CD1c-positive myeloid dendritic cell (primary cell): Measurements from ENCODE around the gene HDAC8.
"Not testable (repeated sequence)": the region's sequence is repeated elsewhere in the genome, so short reads cannot be mapped to it uniquely, and the experiment has no call there.

Experiments used
- DNase-seq: peaks from one replicate; pipeline ENCODE4 v3.0.0-alpha.2; 2016; ENCODE audit errors: extremely low spot score

The HDAC8 gene

DNA sequence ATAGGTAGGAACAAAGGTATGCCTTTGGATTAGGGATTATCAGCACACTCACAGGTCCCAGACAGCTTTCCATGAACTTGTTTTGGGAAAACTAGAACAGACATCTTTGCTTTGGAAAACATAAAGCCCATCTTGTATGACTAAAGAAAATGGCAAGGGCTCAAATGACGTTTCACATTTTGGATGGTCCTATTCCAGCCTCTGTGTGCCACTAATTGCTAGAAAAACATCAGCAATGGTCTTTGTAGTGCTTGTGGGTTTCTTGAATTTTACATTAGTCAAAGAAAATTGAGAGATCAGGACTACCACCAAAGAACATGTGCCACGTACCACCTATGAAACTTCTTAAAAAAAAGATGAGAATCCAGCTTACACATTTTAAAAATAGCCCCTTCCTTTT is 111.4 kb downstream of the HDAC8 start:
- no peak for DNase-seq

DNA sequence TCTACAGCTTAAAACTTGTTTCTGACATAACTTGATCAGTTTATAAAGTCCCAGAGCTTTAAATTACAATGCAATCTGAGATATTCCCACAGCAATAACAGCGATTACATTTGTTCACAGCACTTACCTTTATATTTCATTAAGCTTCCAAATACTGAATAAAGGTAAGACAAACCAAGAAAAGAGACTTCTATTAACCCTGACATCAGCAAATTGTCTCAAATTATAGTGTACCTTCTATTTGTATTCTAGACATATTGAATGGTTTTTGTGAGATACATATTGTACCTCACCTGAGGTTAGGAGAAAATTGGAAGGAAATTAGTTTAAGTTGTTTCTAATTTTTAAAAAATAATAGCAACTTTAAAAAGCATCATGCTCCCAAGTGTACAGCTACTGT is 111.9 kb downstream of the HDAC8 start:
- DNase-seq, result no peak

DNA sequence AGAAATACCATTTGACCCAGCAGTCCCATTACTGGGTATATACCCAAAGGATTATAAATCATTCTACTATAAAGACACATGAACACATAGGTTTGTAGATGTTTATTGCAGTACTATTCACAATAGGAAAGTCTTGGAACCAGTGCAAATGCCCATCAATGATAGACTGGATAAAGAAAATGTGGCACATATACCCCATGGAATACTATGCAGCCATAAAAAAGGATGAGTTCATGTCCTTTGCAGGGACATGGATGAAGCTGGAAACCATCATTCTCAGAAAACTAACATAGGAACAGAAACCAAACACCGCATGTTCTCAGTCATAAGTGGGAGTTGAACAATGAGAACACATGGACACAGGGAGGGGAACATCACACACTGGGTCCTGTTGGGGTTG is 123.6 kb downstream of the HDAC8 start:
- DNase-seq, result not testable (repeated sequence)

GRCh38 chrX:72440764-72441163 is 131.9 kb downstream of the HDAC8 start:
- not testable (repeated sequence) for DNase-seq

- no peak for DNase-seq
Measured at GRCh38 chrX:72436010-72436409, 136.6 kb downstream of the HDAC8 start.

GRCh38 chrX:72430405-72430968 is 142.2 kb downstream of the HDAC8 start:
- DNase-seq, result no peak

- no peak for DNase-seq
Measured at GRCh38 chrX:72421797-72422196, 150.8 kb downstream of the HDAC8 start.

DNA sequence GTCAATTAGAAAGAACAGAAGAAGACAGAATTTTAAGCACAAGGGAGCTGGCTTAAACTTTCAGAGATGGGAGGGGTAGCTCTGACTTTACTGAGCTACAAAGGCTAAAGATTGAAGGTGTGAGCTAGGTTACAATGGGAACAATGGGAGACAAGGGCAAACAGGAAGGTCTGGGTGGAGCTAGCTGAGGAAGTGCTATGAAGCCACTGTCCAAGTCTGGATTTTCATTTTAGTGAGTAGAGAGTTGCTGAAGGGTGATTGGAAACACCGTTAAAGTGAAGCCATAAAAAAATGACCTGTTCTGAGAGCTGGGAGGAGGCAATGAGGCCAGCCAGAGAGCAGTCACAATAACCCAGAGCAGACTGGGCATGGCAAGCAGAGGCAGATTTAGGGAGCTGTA is 162.7 kb downstream of the HDAC8 start:
- DNase-seq, result no peak

GRCh38 chrX:72408885-72409284 is 163.8 kb downstream of the HDAC8 start:
- DNase-seq, result no peak

DNA sequence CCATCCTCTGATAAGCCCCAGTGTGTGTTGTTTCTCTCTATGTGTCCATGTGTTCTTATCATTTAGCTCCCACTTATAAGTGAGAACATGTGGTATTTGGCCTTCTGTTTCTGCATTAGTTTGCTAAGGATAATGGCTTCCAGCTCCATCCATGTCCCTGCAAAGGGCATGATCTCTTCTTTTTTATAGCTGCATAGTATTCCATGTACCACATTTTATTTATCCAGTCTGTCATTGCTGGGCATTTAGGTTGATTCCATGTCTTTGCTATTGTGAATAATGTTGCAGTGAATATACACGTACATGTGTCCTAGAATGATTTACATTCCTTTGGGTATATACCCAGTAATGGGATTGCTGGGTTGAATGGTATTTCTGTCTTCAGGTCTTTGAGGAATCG is 167.5 kb downstream of the HDAC8 start:
- not testable (repeated sequence) for DNase-seq

- DNase-seq, result no peak
Measured at GRCh38 chrX:72402614-72403013, 170.0 kb downstream of the HDAC8 start.

DNA sequence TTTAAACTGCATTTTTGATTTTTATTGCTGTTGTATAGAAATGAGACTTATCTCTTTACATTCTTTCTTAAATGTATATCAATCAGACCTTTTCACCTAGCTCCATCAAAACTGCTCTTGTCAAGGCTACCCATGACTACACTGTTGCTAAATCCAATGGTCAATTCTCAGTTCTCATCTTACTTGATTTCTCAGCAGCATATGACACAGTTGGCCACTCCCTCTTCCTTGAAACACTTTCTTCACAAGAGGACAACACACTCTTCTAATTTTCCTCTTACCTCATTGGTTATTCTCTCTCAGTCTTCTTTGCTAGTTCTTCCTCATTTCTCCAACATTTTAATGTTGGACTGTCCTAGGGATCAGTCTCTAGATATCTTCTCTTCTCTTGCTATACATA is 172.8 kb downstream of the HDAC8 start:
- DNase-seq, result no peak

GRCh38 chrX:72396117-72396516 is 176.5 kb downstream of the HDAC8 start:
- no peak for DNase-seq

DNA sequence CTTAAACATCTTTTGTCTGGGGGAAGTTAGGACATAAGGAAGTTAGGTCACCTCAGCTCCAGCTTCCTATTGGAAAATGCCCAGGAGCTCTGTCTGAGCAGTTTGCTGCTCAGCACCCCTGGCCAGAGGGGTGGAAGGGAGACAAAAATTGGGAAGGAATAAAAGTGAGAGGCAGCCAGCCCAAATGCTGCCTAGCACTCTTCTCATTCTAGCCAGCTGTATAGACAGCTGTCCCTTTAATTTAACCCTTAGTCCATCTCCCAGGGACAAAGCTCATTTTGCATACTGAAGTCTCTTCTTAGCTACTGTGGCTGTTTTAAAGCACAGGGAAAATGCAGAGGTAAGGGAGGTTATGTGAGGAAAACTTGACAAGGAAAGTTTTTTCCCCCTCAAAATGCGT is 177.4 kb downstream of the HDAC8 start:
- DNase-seq, result no peak

DNA sequence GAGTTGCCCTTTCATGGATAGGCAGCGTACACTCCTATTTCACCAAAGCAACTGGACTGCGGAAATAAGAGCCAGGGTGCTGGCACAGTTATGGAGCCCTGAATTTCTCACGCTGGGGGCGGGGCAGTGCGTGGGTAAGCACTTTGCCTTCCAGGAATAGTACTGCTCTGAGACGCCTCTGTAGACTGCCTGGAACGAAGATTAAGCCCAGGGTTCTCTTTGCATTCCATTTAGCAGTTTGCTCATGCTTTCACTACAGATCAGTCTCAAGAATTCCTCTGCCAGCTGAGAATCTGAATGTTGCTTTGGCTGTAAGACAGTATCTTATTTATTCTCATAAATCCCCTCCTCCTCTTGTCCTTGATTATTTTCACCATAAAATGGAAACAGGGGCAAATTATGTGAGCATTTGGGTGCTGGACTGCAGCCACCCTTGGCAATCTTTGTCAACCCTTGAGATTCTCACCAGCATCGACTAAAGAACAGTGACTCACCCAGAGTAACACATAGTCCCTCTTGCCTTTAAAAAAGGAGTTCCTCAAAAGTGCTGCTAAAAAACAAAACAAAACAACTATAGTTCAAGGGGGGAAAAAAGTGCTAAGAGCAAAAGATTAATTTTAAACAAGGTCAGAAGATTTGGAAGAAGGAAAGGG is 178.0 kb downstream of the HDAC8 start:
- DNase-seq, result peak; percentile 7

DNA sequence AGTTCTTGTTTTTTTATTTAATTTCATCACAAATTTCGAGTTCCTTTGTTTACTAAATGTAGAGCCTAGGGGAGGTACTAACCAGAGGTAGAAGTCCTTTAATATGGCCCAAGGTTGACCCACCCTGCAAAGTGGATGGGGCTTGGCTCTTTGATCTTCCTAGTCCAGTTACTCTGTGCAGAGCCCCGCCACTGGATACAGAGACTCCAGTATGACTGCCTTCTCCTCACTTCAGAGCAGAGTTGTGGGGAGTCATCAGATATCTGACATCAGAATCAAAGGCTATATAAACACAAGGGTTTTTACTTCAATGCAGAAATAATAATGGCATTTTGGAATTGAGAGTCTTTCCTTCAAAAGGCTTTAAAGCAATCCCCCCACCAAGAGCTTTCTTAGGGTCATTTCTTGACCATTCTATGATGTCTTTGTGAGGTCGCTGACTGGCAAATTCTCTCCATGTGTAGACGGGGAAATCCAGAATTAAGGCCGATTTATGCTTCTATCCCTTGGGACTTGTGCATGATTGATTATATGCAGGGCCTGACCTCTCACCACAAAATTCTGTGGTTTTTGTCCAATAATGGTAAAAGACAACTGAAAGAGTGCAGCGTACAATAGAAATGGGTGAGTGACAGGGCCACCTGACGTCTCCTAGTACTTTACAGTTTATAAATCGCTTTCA is 178.7 kb downstream of the HDAC8 start:
- DNase-seq, result no peak

DNA sequence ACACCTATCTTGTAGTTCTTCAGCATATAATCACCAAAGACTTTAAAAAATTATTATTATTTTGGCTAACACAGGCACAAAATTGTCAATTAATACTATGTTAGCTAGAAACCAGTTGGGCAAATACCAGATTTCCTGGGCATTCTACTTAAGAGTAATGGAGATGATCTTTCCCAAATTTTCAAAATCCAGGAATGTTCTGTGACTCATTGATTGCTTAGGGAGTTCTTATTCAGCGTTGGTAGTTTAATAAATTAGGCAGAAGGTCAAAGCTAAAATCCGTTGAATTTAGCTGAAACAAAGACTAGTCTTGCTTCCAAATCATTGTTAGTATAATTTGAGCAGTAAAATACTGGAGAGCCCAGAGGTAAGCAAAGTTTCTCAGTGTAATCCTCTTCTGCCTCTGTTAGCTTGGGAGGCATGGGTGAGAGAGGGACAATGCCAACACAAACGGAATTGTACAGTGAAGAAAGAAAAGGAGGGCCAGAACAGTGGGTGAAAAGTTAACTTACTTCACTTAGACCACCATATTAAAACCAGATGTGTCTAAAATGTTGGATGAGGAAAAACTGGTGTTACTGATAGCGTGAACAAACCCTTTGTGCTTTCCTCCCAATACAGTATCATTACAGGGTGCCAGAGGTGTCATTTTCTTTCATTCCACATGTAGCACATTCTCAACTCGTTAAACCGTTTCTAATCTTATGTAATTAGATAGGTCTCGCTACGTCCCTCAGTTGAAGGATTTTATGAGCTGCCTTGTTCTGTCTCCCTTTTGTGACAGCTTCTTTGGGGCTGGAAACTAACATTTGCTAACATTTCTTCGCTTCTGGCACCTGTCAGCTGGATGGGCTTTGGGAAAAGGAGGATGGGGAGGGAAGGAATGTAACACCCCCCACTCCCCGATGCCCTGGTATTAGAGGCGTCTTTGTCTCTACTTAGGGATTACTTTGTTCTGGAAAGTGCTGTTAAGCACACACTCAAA is 179.5 kb downstream of the HDAC8 start:
- no peak for DNase-seq

GRCh38 chrX:72392042-72392441 is 180.6 kb downstream of the HDAC8 start:
- DNase-seq, result no peak

DNA sequence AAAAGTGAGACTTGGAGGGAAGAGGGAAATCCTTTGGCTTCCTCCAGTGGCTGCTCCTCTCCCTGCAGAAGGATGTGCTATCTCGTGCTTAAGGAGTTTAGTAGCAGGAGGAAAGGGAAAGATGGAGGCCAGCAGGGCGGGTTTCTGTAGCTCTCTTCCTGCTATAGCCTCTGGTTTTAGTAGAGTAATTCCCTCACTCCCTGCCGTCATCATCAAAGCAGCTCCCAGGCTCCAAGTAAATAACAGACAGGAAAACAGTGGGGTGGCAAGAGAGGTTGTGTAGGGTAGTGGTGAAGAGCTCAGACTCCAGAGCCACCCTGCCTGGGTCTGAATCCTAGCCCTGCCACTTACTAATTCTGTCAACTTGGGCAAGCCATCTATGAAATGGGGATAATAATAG is 185.4 kb downstream of the HDAC8 start:
- no peak for DNase-seq

- peak; percentile 12 for DNase-seq
Measured at GRCh38 chrX:72382202-72382595, 190.4 kb downstream of the HDAC8 start.

- peak; percentile 22 for DNase-seq
Measured at GRCh38 chrX:72381439-72382201, 191.0 kb downstream of the HDAC8 start.
